Glutamatergic neuron (in vitro differentiated cells): ENCODE results near the gene AMPD3. TPM values are rescaled to one million over a fixed set of nuclear protein-coding genes. Genes with fewer than 3 reads are reported as not detected.
"Not testable (repeated sequence)": the region's sequence is repeated elsewhere in the genome, so short reads cannot be mapped to it uniquely, and the experiment has no call there.

ENCODE experiments used
- DNase-seq: peaks from one replicate; pipeline ENCODE4 v3.0.0; 2022
- H3K27ac Mint-ChIP-seq: one replicate; pipeline ENCODE4 v1.8.0; 2020; ENCODE audit warnings: mild to moderate bottlenecking, mixed read lengths, inconsistent platforms; ENCODE audit not compliant: unreplicated experiment
- H3K27me3 Mint-ChIP-seq: one replicate; pipeline ENCODE4 v1.8.0; 2020; ENCODE audit warnings: mild to moderate bottlenecking, moderate library complexity, mixed read lengths, inconsistent platforms; ENCODE audit not compliant: unreplicated experiment
- H3K36me3 Mint-ChIP-seq: one replicate; pipeline ENCODE4 v1.8.0; 2020; ENCODE audit warnings: mild to moderate bottlenecking, mixed read lengths, inconsistent platforms; ENCODE audit not compliant: unreplicated experiment
- H3K4me1 Mint-ChIP-seq: one replicate; pipeline ENCODE4 v1.8.0; 2020; ENCODE audit warnings: mild to moderate bottlenecking, low read depth, mixed read lengths, inconsistent platforms; ENCODE audit not compliant: unreplicated experiment
- H3K4me3 Mint-ChIP-seq: one replicate; pipeline ENCODE4 v1.8.0; 2020; ENCODE audit warnings: mild to moderate bottlenecking, mixed read lengths, inconsistent platforms; ENCODE audit not compliant: unreplicated experiment
- H3K9me3 Mint-ChIP-seq: one replicate; pipeline ENCODE4 v1.8.0; 2020; ENCODE audit warnings: mild to moderate bottlenecking, moderate library complexity, mixed read lengths, inconsistent platforms; ENCODE audit not compliant: unreplicated experiment
- total RNA-seq: library from RNA; stranded (reverse); fragmentation: NEBNext Ultra II Directional; extraction: Animal tissue kit (Norgen Biotek cat#: 25700); gene quantifications from one replicate; pipeline ENCODE4 v1.2.1, GENCODE V29; 2021; ENCODE audit not compliant: unreplicated experiment
- TF ChIP-seq, protein P1 (sequence below): fragments of 200-600 bp; sonication (generic); IDR thresholded peaks from one replicate; pipeline ENCODE4 v1.5.0; 2021; ENCODE audit not compliant: partially characterized antibody, unreplicated experiment

AMPD3 gene
- total RNA-seq, 1 donor from 2014 or later: 0.44 TPM

DNA sequence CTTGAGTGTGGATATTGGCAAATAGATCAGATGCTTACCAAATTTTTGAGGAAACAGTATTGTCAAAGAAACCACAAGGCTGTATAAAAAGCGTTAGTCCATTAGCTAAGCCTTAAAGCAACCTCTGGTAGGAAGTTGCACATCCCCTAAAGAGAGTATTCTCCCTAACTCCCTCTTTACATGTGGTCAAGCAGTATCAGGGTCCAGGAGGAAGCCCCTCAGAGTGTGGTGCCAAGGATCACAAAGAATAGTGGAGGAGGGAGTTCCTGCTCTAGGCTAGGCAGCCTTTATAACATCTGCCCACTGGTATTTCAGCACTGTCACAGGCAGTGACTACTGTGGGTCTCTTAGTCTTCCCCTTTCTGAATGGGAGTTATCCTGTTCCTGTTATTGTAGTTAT lies 18.8 kb upstream of the AMPD3 start:
- TF ChIP-seq, protein P1, sequence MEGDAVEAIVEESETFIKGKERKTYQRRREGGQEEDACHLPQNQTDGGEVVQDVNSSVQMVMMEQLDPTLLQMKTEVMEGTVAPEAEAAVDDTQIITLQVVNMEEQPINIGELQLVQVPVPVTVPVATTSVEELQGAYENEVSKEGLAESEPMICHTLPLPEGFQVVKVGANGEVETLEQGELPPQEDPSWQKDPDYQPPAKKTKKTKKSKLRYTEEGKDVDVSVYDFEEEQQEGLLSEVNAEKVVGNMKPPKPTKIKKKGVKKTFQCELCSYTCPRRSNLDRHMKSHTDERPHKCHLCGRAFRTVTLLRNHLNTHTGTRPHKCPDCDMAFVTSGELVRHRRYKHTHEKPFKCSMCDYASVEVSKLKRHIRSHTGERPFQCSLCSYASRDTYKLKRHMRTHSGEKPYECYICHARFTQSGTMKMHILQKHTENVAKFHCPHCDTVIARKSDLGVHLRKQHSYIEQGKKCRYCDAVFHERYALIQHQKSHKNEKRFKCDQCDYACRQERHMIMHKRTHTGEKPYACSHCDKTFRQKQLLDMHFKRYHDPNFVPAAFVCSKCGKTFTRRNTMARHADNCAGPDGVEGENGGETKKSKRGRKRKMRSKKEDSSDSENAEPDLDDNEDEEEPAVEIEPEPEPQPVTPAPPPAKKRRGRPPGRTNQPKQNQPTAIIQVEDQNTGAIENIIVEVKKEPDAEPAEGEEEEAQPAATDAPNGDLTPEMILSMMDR: no peak
- Mint-ChIP-seq H3K9me3 (peaks cover 2% of the 10 kb centered on the region), H3K36me3 (no peaks in the 10 kb centered on the region), H3K4me1 (peaks cover 14% of the 10 kb centered on the region), H3K27me3 (no peaks in the 10 kb centered on the region), H3K4me3 (no peak overlapping the region), H3K27ac (no peak overlapping the region)
- DNase-seq: no peak

DNA sequence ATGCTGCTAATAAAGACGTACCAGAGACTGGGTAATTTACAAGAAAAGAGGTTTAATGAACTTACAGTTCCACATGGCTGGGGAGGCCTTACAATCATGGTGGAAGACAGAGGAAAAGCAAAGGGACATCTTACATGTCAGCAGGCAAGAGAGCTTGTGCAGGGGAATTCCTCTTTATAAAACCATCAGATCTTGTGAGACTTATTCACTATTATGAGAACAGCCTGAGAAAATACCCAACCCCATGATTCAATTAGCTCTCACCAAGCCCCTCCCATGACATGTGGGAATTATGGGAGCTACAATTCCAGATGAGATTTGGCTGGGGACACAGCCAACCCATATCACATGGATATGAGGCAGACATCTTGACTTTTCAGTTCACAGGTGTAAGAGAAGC lies 18.4 kb upstream of the AMPD3 start:
- peaks cover 14% of the 10 kb centered on the region for H3K4me1 Mint-ChIP-seq
- H3K4me3 Mint-ChIP-seq, DNase-seq, H3K36me3 Mint-ChIP-seq, H3K27ac Mint-ChIP-seq, H3K27me3 Mint-ChIP-seq, H3K9me3 Mint-ChIP-seq: not testable (repeated sequence)

- no peaks in the 10 kb centered on the region for H3K36me3 Mint-ChIP-seq
- H3K9me3 Mint-ChIP-seq: peaks cover 2% of the 10 kb centered on the region
- peaks cover 14% of the 10 kb centered on the region for H3K4me1 Mint-ChIP-seq
- no peak overlapping the region for H3K27ac Mint-ChIP-seq
- H3K4me3 Mint-ChIP-seq: no peak overlapping the region
- no peaks in the 10 kb centered on the region for H3K27me3 Mint-ChIP-seq
- TF ChIP-seq, protein P1: no peak
- DNase-seq: no peak
These were observed 16.6 kb upstream of the AMPD3 start for GRCh38 chr11:10438458-10438857.

- H3K36me3 Mint-ChIP-seq: no peaks in the 10 kb centered on the region
- peaks cover 2% of the 10 kb centered on the region for H3K27me3 Mint-ChIP-seq
- H3K9me3 Mint-ChIP-seq: peaks cover 2% of the 10 kb centered on the region
- DNase-seq: no peak
- H3K4me3 Mint-ChIP-seq: no peak overlapping the region
- peaks cover 14% of the 10 kb centered on the region for H3K4me1 Mint-ChIP-seq
- TF ChIP-seq, protein P1: no peak
- no peak overlapping the region for H3K27ac Mint-ChIP-seq
These were observed 15.7 kb upstream of the AMPD3 start for GRCh38 chr11:10439351-10439750.

GRCh38 chr11:10439924-10440323 lies 15.1 kb upstream of the AMPD3 start:
- H3K9me3 Mint-ChIP-seq: peaks cover 2% of the 10 kb centered on the region
- no peaks in the 10 kb centered on the region for H3K36me3 Mint-ChIP-seq
- peaks cover 2% of the 10 kb centered on the region for H3K27me3 Mint-ChIP-seq
- no peak overlapping the region for H3K4me3 Mint-ChIP-seq
- no peak overlapping the region for H3K27ac Mint-ChIP-seq
- peaks cover 14% of the 10 kb centered on the region for H3K4me1 Mint-ChIP-seq
- no peak for DNase-seq
- TF ChIP-seq, protein P1: no peak

GRCh38 chr11:10440401-10440800 lies 14.7 kb upstream of the AMPD3 start:
- Mint-ChIP-seq H3K4me3 (no peak overlapping the region), H3K27ac (peak overlapping the region; percentile 23), H3K9me3 (peaks cover 2% of the 10 kb centered on the region), H3K27me3 (peaks cover 2% of the 10 kb centered on the region), H3K4me1 (peaks cover 16% of the 10 kb centered on the region), H3K36me3 (no peaks in the 10 kb centered on the region)
- DNase-seq: no peak
- TF ChIP-seq, protein P1: no peak
